ENCODE measurements around the gene CLUH. TPM values are rescaled to one million over a fixed set of nuclear protein-coding genes. Genes with fewer than 3 reads are reported as not detected.
"Not testable (repeated sequence)": the region's sequence is repeated elsewhere in the genome, so short reads cannot be mapped to it uniquely, and the experiment has no call there.

CLUH gene
- polyA plus RNA-seq, 2 of the 4 experiments (the other 2 are of a cell fraction): 23.6 to 93.1 TPM

- ATAC-seq: no peak
- POLR2A ChIA-PET: no interaction called here
- no peak overlapping the region for H3K4me2 ChIP-seq
- no peaks in the 10 kb centered on the region for H3K9me3 ChIP-seq
- no peak overlapping the region for H3K27ac ChIP-seq
- 95% methylated on average over 19 of the region's 20 CpGs for WGBS (ENCODE audit: missing lambda C conversion rate)
- no peak for FAIRE-seq
- no peak for TF ChIP-seq TP53 (CRISPR knock-in tag; IDR thresholded peaks at IDR 0.05)
- no peak for TF ChIP-seq KDM1A (IDR thresholded peaks at IDR 0.05; ENCODE audit: low read depth)
- no peak for TF ChIP-seq SMC3 (IDR thresholded peaks at IDR 0.05)
- no peak for TF ChIP-seq ZC3H11A (IDR thresholded peaks at IDR 0.05)
- TF ChIP-seq, protein P1, sequence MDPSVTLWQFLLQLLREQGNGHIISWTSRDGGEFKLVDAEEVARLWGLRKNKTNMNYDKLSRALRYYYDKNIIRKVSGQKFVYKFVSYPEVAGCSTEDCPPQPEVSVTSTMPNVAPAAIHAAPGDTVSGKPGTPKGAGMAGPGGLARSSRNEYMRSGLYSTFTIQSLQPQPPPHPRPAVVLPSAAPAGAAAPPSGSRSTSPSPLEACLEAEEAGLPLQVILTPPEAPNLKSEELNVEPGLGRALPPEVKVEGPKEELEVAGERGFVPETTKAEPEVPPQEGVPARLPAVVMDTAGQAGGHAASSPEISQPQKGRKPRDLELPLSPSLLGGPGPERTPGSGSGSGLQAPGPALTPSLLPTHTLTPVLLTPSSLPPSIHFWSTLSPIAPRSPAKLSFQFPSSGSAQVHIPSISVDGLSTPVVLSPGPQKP (IDR thresholded peaks at IDR 0.05; ENCODE audit: low read depth, low read length): no peak
- no peak for TF ChIP-seq RAD21 (conservative IDR thresholded peaks at IDR 0.05 in 1 of 2, IDR thresholded peaks at IDR 0.05 in 1 of 2)
- TF ChIP-seq, protein P2, sequence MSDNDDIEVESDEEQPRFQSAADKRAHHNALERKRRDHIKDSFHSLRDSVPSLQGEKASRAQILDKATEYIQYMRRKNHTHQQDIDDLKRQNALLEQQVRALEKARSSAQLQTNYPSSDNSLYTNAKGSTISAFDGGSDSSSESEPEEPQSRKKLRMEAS (IDR thresholded peaks at IDR 0.05): no peak
- TF ChIP-seq TFCP2L1 (CRISPR knock-in tag; IDR thresholded peaks at IDR 0.05): no peak
- TF ChIP-seq EHMT2 (IDR thresholded peaks at IDR 0.05; ENCODE audit: low read depth): no peak
- TF ChIP-seq, protein P3, sequence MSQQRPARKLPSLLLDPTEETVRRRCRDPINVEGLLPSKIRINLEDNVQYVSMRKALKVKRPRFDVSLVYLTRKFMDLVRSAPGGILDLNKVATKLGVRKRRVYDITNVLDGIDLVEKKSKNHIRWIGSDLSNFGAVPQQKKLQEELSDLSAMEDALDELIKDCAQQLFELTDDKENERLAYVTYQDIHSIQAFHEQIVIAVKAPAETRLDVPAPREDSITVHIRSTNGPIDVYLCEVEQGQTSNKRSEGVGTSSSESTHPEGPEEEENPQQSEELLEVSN (IDR thresholded peaks at IDR 0.05; ENCODE audit: borderline replicate concordance, low read depth): no peak
- no peak for TF ChIP-seq HOXA7 (CRISPR knock-in tag; IDR thresholded peaks at IDR 0.05)
- no peak for TF ChIP-seq FOXS1 (CRISPR knock-in tag; IDR thresholded peaks at IDR 0.05)
- TF ChIP-seq HOXB5 (CRISPR knock-in tag; IDR thresholded peaks at IDR 0.05): no peak
- no peaks in the 10 kb centered on the region for H3K4me1 ChIP-seq
- DNase-seq (ENCODE audit: low read depth in 1 of 2, low spot score in 1 of 2): no peak
- CTCF ChIA-PET: no interaction called here
- H3K4me3 ChIP-seq: no peak overlapping the region
Measured at GRCh38 chr17:2700030-2700490, 11.5 kb downstream of the CLUH start.

DNA sequence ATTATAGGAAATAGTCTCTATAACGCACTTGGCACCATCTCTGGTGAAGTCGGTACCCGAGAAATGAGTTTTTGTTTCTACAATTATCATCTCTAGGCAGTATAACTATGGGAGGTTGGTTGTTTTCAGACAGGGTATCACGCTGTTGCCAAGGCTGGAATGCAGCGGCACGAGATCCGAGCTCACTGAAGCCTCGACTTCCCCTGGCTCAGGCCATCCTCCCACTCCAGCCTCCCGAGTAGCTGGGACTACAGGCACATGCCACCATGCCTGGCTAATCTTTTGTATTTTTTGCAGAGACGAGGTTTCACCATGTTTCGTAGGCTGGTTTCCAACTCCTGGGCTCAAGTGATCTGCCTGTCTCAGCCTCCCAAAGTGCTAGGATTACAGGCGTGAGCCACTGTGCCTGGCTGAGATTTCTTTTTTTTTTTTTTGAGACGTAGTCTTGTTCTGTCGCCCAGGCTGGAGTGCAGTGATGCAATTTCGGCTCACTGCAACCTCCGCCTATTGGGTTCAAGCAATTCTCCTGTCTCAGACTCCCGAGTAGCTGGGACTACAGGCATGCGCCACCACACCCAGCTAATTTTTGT is 12.3 kb downstream of the CLUH start:
- H3K9me3 ChIP-seq: not testable (repeated sequence)

DNA sequence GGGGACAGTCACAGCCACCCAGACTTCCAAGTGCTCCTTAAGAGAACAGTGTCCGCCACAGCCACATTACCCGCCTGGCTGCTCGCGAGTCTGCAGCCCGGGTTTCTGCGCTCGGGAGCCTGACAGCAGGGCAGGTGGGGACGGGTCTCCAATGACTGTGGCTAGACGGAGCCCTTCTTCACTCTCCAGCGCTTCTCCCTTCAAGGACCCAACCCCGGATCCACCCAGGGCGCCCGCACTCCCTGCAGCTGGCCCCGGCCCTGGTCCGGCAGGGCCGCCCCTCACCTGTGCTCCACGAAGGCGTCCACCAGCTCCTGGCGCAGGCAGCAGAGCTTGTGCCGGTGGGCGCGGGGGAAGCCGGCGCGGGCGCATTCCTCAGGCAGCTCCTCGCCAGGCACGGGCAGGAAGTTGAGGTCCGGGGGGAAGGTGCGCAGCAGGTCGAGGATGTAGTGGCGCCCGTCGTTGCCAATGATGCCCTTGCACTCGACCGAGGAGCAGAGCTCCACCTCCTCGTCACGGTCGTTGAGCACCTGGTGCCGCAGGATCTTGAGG is 13.9 kb downstream of the CLUH start:
- no peak overlapping the region for H3K4me3 ChIP-seq
- WGBS (ENCODE audit: missing lambda C conversion rate): 97% methylated on average over 38 of the region's 40 CpGs
- H3K9me3 ChIP-seq: no peaks in the 10 kb centered on the region
- TF ChIP-seq HOXB5 (CRISPR knock-in tag; IDR thresholded peaks at IDR 0.05): no peak
- no peak for TF ChIP-seq NR3C1 (IDR thresholded peaks at IDR 0.05)
- TF ChIP-seq HES2 (IDR thresholded peaks at IDR 0.05): no peak
- TF ChIP-seq CBX2 (IDR thresholded peaks at IDR 0.05; ENCODE audit: borderline replicate concordance, low read depth): no peak
- TF ChIP-seq FOSL2 (IDR thresholded peaks at IDR 0.05): no peak
- TF ChIP-seq FOSL2 (CRISPR knock-in tag; IDR thresholded peaks at IDR 0.05): no peak
- TF ChIP-seq POLR2AphosphoS2 (conservative IDR thresholded peaks at IDR 0.05; ENCODE audit: low read length): no peak
- TF ChIP-seq POLR2A (IDR thresholded peaks at IDR 0.05; ENCODE audit: low read length): no peak
- no peak for TF ChIP-seq KDM1A (IDR thresholded peaks at IDR 0.05; ENCODE audit: low read depth)
- TF ChIP-seq HEYL (CRISPR knock-in tag; IDR thresholded peaks at IDR 0.05): no peak
- no peak for TF ChIP-seq ATOH8 (CRISPR knock-in tag; IDR thresholded peaks at IDR 0.05; ENCODE audit: low read depth)
- no peak for TF ChIP-seq REST (IDR thresholded peaks at IDR 0.05)
- TF ChIP-seq, protein P1 (IDR thresholded peaks at IDR 0.05; ENCODE audit: low read depth, low read length): no peak
- TF ChIP-seq RFX5 (IDR thresholded peaks at IDR 0.05): no peak
- ChIA-PET POLR2A (no interaction called here), CTCF (interaction anchor here (0.5 to 4.7 kb wide), 7 partner anchors 8 to 316 kb away, joined by 3 to 24 read pairs (median 3); no protein-coding TSS in a partner anchor)
- DNase-seq (ENCODE audit: low read depth in 1 of 2, low spot score in 1 of 2): no peak
- no peak for ATAC-seq
- no peak for FAIRE-seq
- no peak overlapping the region for H3K27ac ChIP-seq
- H3K4me1 ChIP-seq: no peaks in the 10 kb centered on the region
- no peak overlapping the region for H3K4me2 ChIP-seq

More for the DNA sequence above, 12.3 kb downstream of the CLUH start:
- POLR2A ChIA-PET; H3K27ac ChIP-seq; H3K4me1 ChIP-seq; H3K4me2 ChIP-seq; FAIRE-seq; H3K4me3 ChIP-seq; DNase-seq (ENCODE audit: low read depth in 1 of 2, low spot score in 1 of 2); ATAC-seq; CTCF ChIA-PET: not testable (repeated sequence)
- WGBS (ENCODE audit: missing lambda C conversion rate): 95% methylated on average over 18 of the region's 18 CpGs

All from A549 (cell line).